ENCODE results near the gene SEMA3E.

SEMA3E gene

GRCh38 chr7:83519240-83519639 is 129.7 kb downstream of the SEMA3E start:
- TF ChIP-seq EZH2phosphoT487 (IDR thresholded peaks at IDR 0.05; ENCODE audit: low read depth): no peak
- TF ChIP-seq, protein P1, sequence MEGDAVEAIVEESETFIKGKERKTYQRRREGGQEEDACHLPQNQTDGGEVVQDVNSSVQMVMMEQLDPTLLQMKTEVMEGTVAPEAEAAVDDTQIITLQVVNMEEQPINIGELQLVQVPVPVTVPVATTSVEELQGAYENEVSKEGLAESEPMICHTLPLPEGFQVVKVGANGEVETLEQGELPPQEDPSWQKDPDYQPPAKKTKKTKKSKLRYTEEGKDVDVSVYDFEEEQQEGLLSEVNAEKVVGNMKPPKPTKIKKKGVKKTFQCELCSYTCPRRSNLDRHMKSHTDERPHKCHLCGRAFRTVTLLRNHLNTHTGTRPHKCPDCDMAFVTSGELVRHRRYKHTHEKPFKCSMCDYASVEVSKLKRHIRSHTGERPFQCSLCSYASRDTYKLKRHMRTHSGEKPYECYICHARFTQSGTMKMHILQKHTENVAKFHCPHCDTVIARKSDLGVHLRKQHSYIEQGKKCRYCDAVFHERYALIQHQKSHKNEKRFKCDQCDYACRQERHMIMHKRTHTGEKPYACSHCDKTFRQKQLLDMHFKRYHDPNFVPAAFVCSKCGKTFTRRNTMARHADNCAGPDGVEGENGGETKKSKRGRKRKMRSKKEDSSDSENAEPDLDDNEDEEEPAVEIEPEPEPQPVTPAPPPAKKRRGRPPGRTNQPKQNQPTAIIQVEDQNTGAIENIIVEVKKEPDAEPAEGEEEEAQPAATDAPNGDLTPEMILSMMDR (IDR thresholded peaks at IDR 0.05; ENCODE audit: low read depth, low read length): no peak
- Histone ChIP-seq H3K27ac (ENCODE audit: low read length) (no peak overlapping the region), H3K9me3 (ENCODE audit: insufficient read depth, low read length) (no peaks in the 10 kb centered on the region), H3K36me3 (replicated peaks; ENCODE audit: low read depth, low read length) (no peaks in the 10 kb centered on the region), H2AFZ (ENCODE audit: low read depth, low read length) (no peak overlapping the region), H3K4me3 (ENCODE audit: low read length) (no peak overlapping the region), H3K79me2 (ENCODE audit: low read length) (no peaks in the 10 kb centered on the region), H3K4me1 (ENCODE audit: low read length) (no peaks in the 10 kb centered on the region), H3K27me3 (ENCODE audit: low read depth, low read length) (no peaks in the 10 kb centered on the region), H3K9ac (ENCODE audit: low read length) (no peak overlapping the region), H3K4me2 (ENCODE audit: low read length) (no peak overlapping the region), H4K20me1 (ENCODE audit: insufficient read depth, low read length) (no peaks in the 10 kb centered on the region)

GRCh38 chr7:83517035-83517700 is 131.8 kb downstream of the SEMA3E start:
- Histone ChIP-seq H3K4me3 (ENCODE audit: low read length) (no peak overlapping the region), H4K20me1 (ENCODE audit: insufficient read depth, low read length) (no peaks in the 10 kb centered on the region), H2AFZ (ENCODE audit: low read depth, low read length) (no peak overlapping the region), H3K4me2 (ENCODE audit: low read length) (no peak overlapping the region), H3K27ac (ENCODE audit: low read length) (no peak overlapping the region), H3K27me3 (ENCODE audit: low read depth, low read length) (no peaks in the 10 kb centered on the region), H3K36me3 (replicated peaks; ENCODE audit: low read depth, low read length) (no peaks in the 10 kb centered on the region), H3K79me2 (ENCODE audit: low read length) (no peaks in the 10 kb centered on the region), H3K9me3 (ENCODE audit: insufficient read depth, low read length) (no peaks in the 10 kb centered on the region), H3K9ac (ENCODE audit: low read length) (no peak overlapping the region), H3K4me1 (ENCODE audit: low read length) (no peaks in the 10 kb centered on the region)
- TF ChIP-seq, protein P1 (IDR thresholded peaks at IDR 0.05; ENCODE audit: low read depth, low read length): no peak
- TF ChIP-seq EZH2phosphoT487 (IDR thresholded peaks at IDR 0.05; ENCODE audit: low read depth): no peak

- Histone ChIP-seq H2AFZ (ENCODE audit: low read depth, low read length) (no peak overlapping the region), H3K4me1 (ENCODE audit: low read length) (no peaks in the 10 kb centered on the region), H3K4me3 (ENCODE audit: low read length) (no peak overlapping the region), H4K20me1 (ENCODE audit: insufficient read depth, low read length) (no peaks in the 10 kb centered on the region), H3K27ac (ENCODE audit: low read length) (no peak overlapping the region), H3K79me2 (ENCODE audit: low read length) (no peaks in the 10 kb centered on the region), H3K27me3 (ENCODE audit: low read depth, low read length) (no peaks in the 10 kb centered on the region), H3K4me2 (ENCODE audit: low read length) (no peak overlapping the region), H3K9ac (ENCODE audit: low read length) (no peak overlapping the region), H3K9me3 (ENCODE audit: insufficient read depth, low read length) (no peaks in the 10 kb centered on the region), H3K36me3 (replicated peaks; ENCODE audit: low read depth, low read length) (no peaks in the 10 kb centered on the region)
- TF ChIP-seq, protein P1 (IDR thresholded peaks at IDR 0.05; ENCODE audit: low read depth, low read length): no peak
- TF ChIP-seq EZH2phosphoT487 (IDR thresholded peaks at IDR 0.05; ENCODE audit: low read depth): no peak
Measured at GRCh38 chr7:83514977-83515376, 134.0 kb downstream of the SEMA3E start.

- Histone ChIP-seq H3K36me3 (replicated peaks; ENCODE audit: low read depth, low read length) (no peaks in the 10 kb centered on the region), H3K27me3 (ENCODE audit: low read depth, low read length) (no peaks in the 10 kb centered on the region), H3K4me2 (ENCODE audit: low read length) (no peak overlapping the region), H3K27ac (ENCODE audit: low read length) (no peak overlapping the region), H3K4me1 (ENCODE audit: low read length) (no peaks in the 10 kb centered on the region), H3K9me3 (ENCODE audit: insufficient read depth, low read length) (no peaks in the 10 kb centered on the region), H3K4me3 (ENCODE audit: low read length) (no peak overlapping the region), H3K79me2 (ENCODE audit: low read length) (no peaks in the 10 kb centered on the region), H2AFZ (ENCODE audit: low read depth, low read length) (no peak overlapping the region), H3K9ac (ENCODE audit: low read length) (no peak overlapping the region), H4K20me1 (ENCODE audit: insufficient read depth, low read length) (no peaks in the 10 kb centered on the region)
- TF ChIP-seq EZH2phosphoT487 (IDR thresholded peaks at IDR 0.05; ENCODE audit: low read depth): no peak
- TF ChIP-seq, protein P1 (IDR thresholded peaks at IDR 0.05; ENCODE audit: low read depth, low read length): no peak
Measured at GRCh38 chr7:83509255-83510021, 139.5 kb downstream of the SEMA3E start.
